ENCODE measurements around the gene LCAT. TPM values are rescaled to one million over a fixed set of nuclear protein-coding genes. Genes with fewer than 3 reads are reported as not detected.
"Not testable (repeated sequence)": the region's sequence is repeated elsewhere in the genome, so short reads cannot be mapped to it uniquely, and the experiment has no call there.

The LCAT gene
- total and polyA plus RNA-seq, 4 donors: 8.4 to 43.9 (median 21.9) TPM

DNA sequence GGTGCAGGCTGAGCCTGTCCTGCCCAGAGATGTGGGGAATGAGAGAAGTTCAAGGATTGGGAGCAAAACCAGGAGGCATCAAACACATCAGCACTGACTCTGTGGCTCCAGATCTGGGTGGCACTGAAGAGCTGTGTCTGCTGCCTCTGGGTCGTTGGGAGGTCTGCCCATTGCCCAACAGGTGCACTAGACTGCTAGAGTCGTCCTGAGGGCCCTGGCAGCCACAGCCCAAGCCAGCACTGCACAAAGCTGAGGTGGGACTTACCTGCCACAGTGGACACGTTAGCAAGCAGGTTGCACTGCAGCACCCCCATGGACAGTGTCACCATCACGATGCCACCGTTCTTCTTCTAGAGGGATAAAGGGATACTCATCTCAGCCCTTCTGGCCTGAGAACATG lies 33.1 kb upstream of the LCAT start:
- no peaks in the 10 kb centered on the region for H3K9me3 ChIP-seq (ENCODE audit: control insufficient read depth in 4 of 4, insufficient read depth in 3 of 4, low read length in 3 of 4)
- TF ChIP-seq, protein P1, sequence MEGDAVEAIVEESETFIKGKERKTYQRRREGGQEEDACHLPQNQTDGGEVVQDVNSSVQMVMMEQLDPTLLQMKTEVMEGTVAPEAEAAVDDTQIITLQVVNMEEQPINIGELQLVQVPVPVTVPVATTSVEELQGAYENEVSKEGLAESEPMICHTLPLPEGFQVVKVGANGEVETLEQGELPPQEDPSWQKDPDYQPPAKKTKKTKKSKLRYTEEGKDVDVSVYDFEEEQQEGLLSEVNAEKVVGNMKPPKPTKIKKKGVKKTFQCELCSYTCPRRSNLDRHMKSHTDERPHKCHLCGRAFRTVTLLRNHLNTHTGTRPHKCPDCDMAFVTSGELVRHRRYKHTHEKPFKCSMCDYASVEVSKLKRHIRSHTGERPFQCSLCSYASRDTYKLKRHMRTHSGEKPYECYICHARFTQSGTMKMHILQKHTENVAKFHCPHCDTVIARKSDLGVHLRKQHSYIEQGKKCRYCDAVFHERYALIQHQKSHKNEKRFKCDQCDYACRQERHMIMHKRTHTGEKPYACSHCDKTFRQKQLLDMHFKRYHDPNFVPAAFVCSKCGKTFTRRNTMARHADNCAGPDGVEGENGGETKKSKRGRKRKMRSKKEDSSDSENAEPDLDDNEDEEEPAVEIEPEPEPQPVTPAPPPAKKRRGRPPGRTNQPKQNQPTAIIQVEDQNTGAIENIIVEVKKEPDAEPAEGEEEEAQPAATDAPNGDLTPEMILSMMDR (IDR thresholded peaks at IDR 0.05; ENCODE audit: control extremely low read depth, extremely low read depth): no peak
- H3K27me3 ChIP-seq (ENCODE audit: control insufficient read depth in 3 of 3, insufficient read depth in 3 of 3, low read length in 2 of 3): no peaks in the 10 kb centered on the region
- ATAC-seq (ENCODE audit: insufficient read depth, low FRiP score) (no peak), DNase-seq (no peak)
- 70 to 72% methylated on average over 5 of the region's 5 CpGs for WGBS, 2 donors
- H3K27ac ChIP-seq (ENCODE audit: low read depth in 1 of 2, low read length in 1 of 2): no peak overlapping the region
- H3K36me3 ChIP-seq (ENCODE audit: control insufficient read depth in 4 of 4, insufficient read depth in 4 of 4, low read length in 4 of 4): no peaks in the 10 kb centered on the region
- no peaks in the 10 kb centered on the region for H3K4me1 ChIP-seq (ENCODE audit: control insufficient read depth in 5 of 5, insufficient read depth in 5 of 5, low read length in 5 of 5)
- H3K9ac ChIP-seq (ENCODE audit: insufficient read depth in 1 of 2, low read length in 2 of 2): no peak overlapping the region
- no peak overlapping the region for H3K4me3 ChIP-seq

DNA sequence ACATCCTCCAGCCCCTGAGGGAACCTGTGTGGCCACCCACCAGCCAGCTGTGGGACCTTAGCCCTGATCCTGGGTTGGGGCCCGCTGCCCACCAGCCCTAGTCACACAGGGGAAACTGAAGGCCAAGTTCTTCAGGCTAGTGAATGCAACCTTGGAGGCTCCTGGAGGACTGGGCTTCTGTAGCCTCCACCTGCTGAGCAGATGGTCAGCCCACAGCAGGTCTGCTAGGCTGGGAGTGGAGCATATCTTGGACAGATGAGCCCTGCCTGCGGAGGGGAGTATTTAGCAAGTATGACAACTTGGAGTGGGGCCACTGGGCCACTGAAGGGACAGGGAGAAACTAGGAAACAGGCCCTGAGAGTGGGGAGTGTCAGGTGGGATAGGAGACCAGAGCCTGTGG lies 32.3 kb upstream of the LCAT start:
- WGBS, 2 donors: 96 to 98% methylated on average over 2 of the region's 2 CpGs
- no peaks in the 10 kb centered on the region for H3K27me3 ChIP-seq (ENCODE audit: control insufficient read depth in 3 of 3, insufficient read depth in 3 of 3, low read length in 2 of 3)
- no peak overlapping the region for H3K9ac ChIP-seq (ENCODE audit: insufficient read depth in 1 of 2, low read length in 2 of 2)
- TF ChIP-seq, protein P1 (IDR thresholded peaks at IDR 0.05; ENCODE audit: control extremely low read depth, extremely low read depth): no peak
- H3K4me1 ChIP-seq (ENCODE audit: control insufficient read depth in 5 of 5, insufficient read depth in 5 of 5, low read length in 5 of 5): no peaks in the 10 kb centered on the region
- H3K36me3 ChIP-seq (ENCODE audit: control insufficient read depth in 4 of 4, insufficient read depth in 4 of 4, low read length in 4 of 4): no peaks in the 10 kb centered on the region
- no peak for ATAC-seq (ENCODE audit: insufficient read depth, low FRiP score)
- H3K4me3 ChIP-seq: no peak overlapping the region
- no peak overlapping the region for H3K27ac ChIP-seq (ENCODE audit: low read depth in 1 of 2, low read length in 1 of 2)
- no peaks in the 10 kb centered on the region for H3K9me3 ChIP-seq (ENCODE audit: control insufficient read depth in 4 of 4, insufficient read depth in 3 of 4, low read length in 3 of 4)
- DNase-seq: no peak

DNA sequence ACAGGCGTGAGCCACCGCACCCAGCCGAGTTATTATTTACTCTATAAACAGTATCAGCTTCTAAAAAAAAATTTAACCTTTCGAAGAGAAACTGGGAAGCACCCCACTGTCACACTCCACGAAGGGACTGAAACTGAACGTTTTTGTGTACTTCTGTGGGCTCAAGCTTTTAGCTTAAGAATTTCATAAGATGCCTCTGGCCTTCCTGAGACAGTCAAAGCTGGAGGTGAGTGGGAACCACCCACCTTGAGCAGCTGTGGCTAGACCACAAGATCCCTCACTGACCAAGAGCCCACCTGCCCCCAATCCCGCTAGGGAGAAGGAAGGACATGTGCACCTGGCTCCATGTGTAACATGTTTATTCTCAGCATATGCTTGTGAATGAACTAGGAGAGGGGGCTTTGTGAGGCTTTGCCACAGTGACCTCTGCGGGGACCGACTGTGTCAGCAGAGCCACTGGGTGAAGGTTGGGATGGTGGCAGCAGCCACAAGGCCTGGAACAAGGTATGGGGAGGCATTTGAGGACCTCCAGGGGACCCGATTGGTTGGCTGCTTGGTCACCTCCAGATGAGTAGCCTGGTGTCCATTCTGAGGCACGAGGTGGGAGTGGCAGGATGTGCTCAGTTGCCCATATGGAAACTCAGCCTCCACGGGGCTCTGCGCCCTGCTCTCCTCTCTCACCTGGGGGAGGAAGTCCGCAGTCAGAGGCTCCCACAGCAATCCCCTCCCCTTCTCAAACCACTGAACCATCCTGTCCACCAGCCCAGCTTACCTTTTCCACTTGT lies 31.6 kb upstream of the LCAT start:
- Histone ChIP-seq H3K27me3 (ENCODE audit: control insufficient read depth in 3 of 3, insufficient read depth in 3 of 3, low read length in 2 of 3) (no peaks in the 10 kb centered on the region), H3K36me3 (ENCODE audit: control insufficient read depth in 4 of 4, insufficient read depth in 4 of 4, low read length in 4 of 4) (no peaks in the 10 kb centered on the region), H3K9ac (ENCODE audit: insufficient read depth in 1 of 2, low read length in 2 of 2) (no peak overlapping the region), H3K27ac (ENCODE audit: low read depth in 1 of 2, low read length in 1 of 2) (no peak overlapping the region), H3K9me3 (ENCODE audit: control insufficient read depth in 4 of 4, insufficient read depth in 3 of 4, low read length in 3 of 4) (no peaks in the 10 kb centered on the region), H3K4me3 (no peak overlapping the region), H3K4me1 (ENCODE audit: control insufficient read depth in 5 of 5, insufficient read depth in 5 of 5, low read length in 5 of 5) (no peaks in the 10 kb centered on the region)
- ATAC-seq (ENCODE audit: insufficient read depth, low FRiP score) (no peak), DNase-seq (no peak)
- TF ChIP-seq, protein P1 (IDR thresholded peaks at IDR 0.05; ENCODE audit: control extremely low read depth, extremely low read depth): no peak
- 71 to 84% methylated on average over 14 of the region's 14 CpGs for whole genome bisulfite sequencing, 2 donors

DNA sequence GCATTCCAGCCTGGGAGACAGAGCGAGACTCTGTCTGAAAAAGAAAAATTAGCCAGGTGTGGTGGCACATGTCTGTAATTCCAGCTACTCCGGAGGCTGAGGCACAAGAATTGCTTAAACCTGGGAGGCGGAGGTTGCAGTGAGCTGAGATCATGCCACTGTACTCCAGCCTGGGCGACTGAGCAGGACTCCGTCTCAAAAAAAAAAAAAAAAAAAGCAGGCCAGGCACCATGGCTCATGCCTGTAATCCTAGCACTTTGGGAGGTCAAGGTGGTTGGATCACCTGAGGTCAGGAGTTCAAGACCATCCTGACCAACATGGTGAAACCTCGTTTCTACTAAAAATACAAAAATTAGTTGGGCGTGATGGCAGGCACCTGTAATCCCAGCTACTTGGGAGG lies 28.4 kb upstream of the LCAT start:
- not testable (repeated sequence) for ATAC-seq (ENCODE audit: insufficient read depth, low FRiP score); H3K27ac ChIP-seq (ENCODE audit: low read depth in 1 of 2, low read length in 1 of 2); H3K36me3 ChIP-seq (ENCODE audit: control insufficient read depth in 4 of 4, insufficient read depth in 4 of 4, low read length in 4 of 4); DNase-seq; H3K9ac ChIP-seq (ENCODE audit: insufficient read depth in 1 of 2, low read length in 2 of 2); H3K4me3 ChIP-seq; H3K9me3 ChIP-seq (ENCODE audit: control insufficient read depth in 4 of 4, insufficient read depth in 3 of 4, low read length in 3 of 4); H3K27me3 ChIP-seq (ENCODE audit: control insufficient read depth in 3 of 3, insufficient read depth in 3 of 3, low read length in 2 of 3)
- H3K4me1 ChIP-seq (ENCODE audit: control insufficient read depth in 5 of 5, insufficient read depth in 5 of 5, low read length in 5 of 5): peaks cover 0 to 12% (median under 1%) of the 10 kb centered on the region in 5 donors
- WGBS, 2 donors: 94 to 95% methylated on average over 7 of the region's 7 CpGs
